ENCODE results near the gene PCDH9. TPM values are rescaled to one million over a fixed set of nuclear protein-coding genes. Genes with fewer than 3 reads are reported as not detected.

PCDH9 gene
- total RNA-seq, 1 experiment from 2014 or later = 5.8 TPM

DNA sequence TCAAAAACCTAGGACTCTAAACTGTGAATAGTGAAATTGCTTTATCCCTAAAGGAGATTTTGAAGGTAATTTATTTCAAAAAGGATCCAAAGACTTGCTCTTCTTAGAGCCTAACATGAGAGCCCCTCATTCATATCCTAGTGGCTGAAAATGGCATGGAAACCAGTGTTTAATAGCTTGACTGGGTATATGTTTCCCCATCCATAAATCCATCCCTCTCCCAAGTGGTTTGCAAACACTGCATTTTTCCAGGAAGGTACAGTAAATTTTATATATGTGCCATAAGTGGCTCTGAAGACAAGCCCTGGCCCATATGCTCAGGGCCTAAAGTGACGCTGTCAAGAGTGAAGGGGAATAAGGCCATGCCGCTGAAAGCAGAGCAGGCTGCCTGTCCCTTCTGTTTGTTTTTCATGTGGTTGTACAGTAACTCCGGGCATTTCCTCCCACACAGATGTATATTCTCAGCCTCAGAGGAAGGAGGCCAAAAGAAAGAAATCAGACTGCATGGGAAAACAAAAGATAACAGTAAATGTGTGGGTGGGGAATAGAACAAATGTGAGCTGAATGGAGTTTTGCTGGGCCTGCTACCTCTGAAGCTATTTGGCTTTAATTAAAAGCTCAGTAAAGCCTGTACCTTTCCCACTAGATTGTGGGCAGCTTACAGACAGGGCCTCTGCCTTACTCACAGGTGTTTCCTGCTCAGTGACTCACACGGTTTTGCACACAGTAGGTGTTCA, 181.9 kb downstream of the PCDH9 start:
- Histone ChIP-seq H3K27ac (ENCODE audit: low read depth, low read length, poor library complexity, severe bottlenecking) (no peak overlapping the region), H3K4me1 (ENCODE audit: insufficient read depth, low read length, poor library complexity, severe bottlenecking) (no peaks in the 10 kb centered on the region), H3K4me3 (ENCODE audit: low read depth, low read length, poor library complexity, severe bottlenecking) (no peak overlapping the region), H3K36me3 (ENCODE audit: insufficient read depth, low read length, poor library complexity, severe bottlenecking) (no peaks in the 10 kb centered on the region), H3K27me3 (replicated peaks; ENCODE audit: insufficient read depth, low read depth, low read length, poor library complexity) (peaks cover 13% of the 10 kb centered on the region), H3K9me3 (ENCODE audit: low read depth, low read length, poor library complexity, severe bottlenecking) (no peaks in the 10 kb centered on the region)
- CTCF ChIA-PET = no interaction called here
- intact Hi-C loops (cut with micrococcal nuclease; ENCODE audit: unreplicated experiment) = no loop called here
- BruUV-seq (replicated peaks) = no TSS peak
- no peak for TF ChIP-seq EZH2 (IDR thresholded peaks at IDR 0.05; ENCODE audit: borderline replicate concordance, low read depth, low read length, poor library complexity, severe bottlenecking)
- TF ChIP-seq, protein P1, sequence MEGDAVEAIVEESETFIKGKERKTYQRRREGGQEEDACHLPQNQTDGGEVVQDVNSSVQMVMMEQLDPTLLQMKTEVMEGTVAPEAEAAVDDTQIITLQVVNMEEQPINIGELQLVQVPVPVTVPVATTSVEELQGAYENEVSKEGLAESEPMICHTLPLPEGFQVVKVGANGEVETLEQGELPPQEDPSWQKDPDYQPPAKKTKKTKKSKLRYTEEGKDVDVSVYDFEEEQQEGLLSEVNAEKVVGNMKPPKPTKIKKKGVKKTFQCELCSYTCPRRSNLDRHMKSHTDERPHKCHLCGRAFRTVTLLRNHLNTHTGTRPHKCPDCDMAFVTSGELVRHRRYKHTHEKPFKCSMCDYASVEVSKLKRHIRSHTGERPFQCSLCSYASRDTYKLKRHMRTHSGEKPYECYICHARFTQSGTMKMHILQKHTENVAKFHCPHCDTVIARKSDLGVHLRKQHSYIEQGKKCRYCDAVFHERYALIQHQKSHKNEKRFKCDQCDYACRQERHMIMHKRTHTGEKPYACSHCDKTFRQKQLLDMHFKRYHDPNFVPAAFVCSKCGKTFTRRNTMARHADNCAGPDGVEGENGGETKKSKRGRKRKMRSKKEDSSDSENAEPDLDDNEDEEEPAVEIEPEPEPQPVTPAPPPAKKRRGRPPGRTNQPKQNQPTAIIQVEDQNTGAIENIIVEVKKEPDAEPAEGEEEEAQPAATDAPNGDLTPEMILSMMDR (conservative IDR thresholded peaks at IDR 0.05; ENCODE audit: low read depth, low read length) = no peak
- DNase-seq (ENCODE audit: low spot score) = no peak
- POLR2A ChIA-PET (ENCODE audit: low non-redundant PET) = no interaction called here

GRCh38 chr13:67045357-67045756, 184.8 kb downstream of the PCDH9 start:
- intact Hi-C loops (cut with micrococcal nuclease; ENCODE audit: unreplicated experiment) = no loop called here
- no peaks in the 10 kb centered on the region for H3K9me3 ChIP-seq (ENCODE audit: low read depth, low read length, poor library complexity, severe bottlenecking)
- POLR2A ChIA-PET (ENCODE audit: low non-redundant PET) = no interaction called here
- no peaks in the 10 kb centered on the region for H3K36me3 ChIP-seq (ENCODE audit: insufficient read depth, low read length, poor library complexity, severe bottlenecking)
- CTCF ChIA-PET = no interaction called here
- no peak for TF ChIP-seq EZH2 (IDR thresholded peaks at IDR 0.05; ENCODE audit: borderline replicate concordance, low read depth, low read length, poor library complexity, severe bottlenecking)
- TF ChIP-seq, protein P1 (conservative IDR thresholded peaks at IDR 0.05; ENCODE audit: low read depth, low read length) = no peak
- peaks cover 30% of the 10 kb centered on the region for H3K27me3 ChIP-seq (replicated peaks; ENCODE audit: insufficient read depth, low read depth, low read length, poor library complexity)
- no peak overlapping the region for H3K4me3 ChIP-seq (ENCODE audit: low read depth, low read length, poor library complexity, severe bottlenecking)
- no peaks in the 10 kb centered on the region for H3K4me1 ChIP-seq (ENCODE audit: insufficient read depth, low read length, poor library complexity, severe bottlenecking)
- DNase-seq (ENCODE audit: low spot score) = no peak
- no peak overlapping the region for H3K27ac ChIP-seq (ENCODE audit: low read depth, low read length, poor library complexity, severe bottlenecking)
- BruUV-seq (replicated peaks) = no TSS peak

DNA sequence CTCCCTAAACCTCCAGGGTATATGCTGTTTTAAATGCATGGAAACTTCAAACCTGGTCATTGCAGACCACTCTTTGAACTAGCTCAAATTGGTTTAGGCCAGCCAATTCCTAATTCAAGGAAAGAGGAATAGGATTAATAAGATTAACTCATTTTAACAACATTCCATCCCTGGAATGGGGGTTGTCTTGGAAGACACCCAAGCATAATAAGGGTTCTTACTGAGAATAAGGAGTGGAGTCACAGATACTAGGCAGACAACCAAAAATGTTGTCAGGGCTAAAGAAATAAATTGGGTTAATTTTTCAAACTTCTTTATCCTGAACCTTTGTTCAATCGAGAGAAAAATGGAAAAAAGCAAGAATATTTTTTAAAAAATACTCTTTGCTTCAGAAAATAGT, 186.2 kb downstream of the PCDH9 start:
- H3K9me3 ChIP-seq (ENCODE audit: low read depth, low read length, poor library complexity, severe bottlenecking) = no peaks in the 10 kb centered on the region
- ChIA-PET POLR2A (ENCODE audit: low non-redundant PET) (no interaction called here), CTCF (no interaction called here)
- no peak overlapping the region for H3K27ac ChIP-seq (ENCODE audit: low read depth, low read length, poor library complexity, severe bottlenecking)
- TF ChIP-seq EZH2 (IDR thresholded peaks at IDR 0.05; ENCODE audit: borderline replicate concordance, low read depth, low read length, poor library complexity, severe bottlenecking) = no peak
- TF ChIP-seq, protein P1 (conservative IDR thresholded peaks at IDR 0.05; ENCODE audit: low read depth, low read length) = no peak
- no peaks in the 10 kb centered on the region for H3K4me1 ChIP-seq (ENCODE audit: insufficient read depth, low read length, poor library complexity, severe bottlenecking)
- no peak for DNase-seq (ENCODE audit: low spot score)
- no TSS peak for BruUV-seq (replicated peaks)
- no peaks in the 10 kb centered on the region for H3K36me3 ChIP-seq (ENCODE audit: insufficient read depth, low read length, poor library complexity, severe bottlenecking)
- H3K27me3 ChIP-seq (replicated peaks; ENCODE audit: insufficient read depth, low read depth, low read length, poor library complexity) = peaks cover 28% of the 10 kb centered on the region
- intact Hi-C loops (cut with micrococcal nuclease; ENCODE audit: unreplicated experiment) = no loop called here
- no peak overlapping the region for H3K4me3 ChIP-seq (ENCODE audit: low read depth, low read length, poor library complexity, severe bottlenecking)

All from A673 (cell line).